ENCODE data around the gene BRD3OS.

Gene BRD3OS

DNA sequence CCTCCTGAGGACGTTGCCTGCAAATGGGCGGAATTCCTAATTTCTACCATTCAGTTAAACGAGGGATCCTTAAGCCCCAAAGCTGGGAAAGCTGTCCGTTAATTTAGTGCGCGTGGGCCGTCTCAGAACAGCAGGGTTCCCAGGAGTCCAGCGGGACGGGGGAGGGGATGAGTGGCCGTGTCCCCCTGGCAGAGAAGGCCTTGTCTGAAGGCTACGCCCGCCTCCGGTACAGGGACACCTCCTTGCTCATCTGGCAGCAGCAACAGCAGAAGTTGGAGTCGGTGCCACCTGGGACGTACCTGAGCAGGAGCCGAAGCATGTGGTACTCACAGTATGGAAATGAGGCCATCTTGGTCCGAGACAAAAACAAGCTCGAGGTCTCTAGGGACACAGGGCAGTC is 1.3 kb downstream of the BRD3OS start:
- Histone ChIP-seq H3K27me3 (no peaks in the 10 kb centered on the region), H3K4me1 (no peaks in the 10 kb centered on the region), H3K4me3 (ENCODE audit: low read depth, low read length) (no peak overlapping the region), H3K9me3 (no peaks in the 10 kb centered on the region), H3K36me3 (peaks cover 15% of the 10 kb centered on the region)
- no peak for DNase-seq
- no peak for TF ChIP-seq CTCF (IDR thresholded peaks at IDR 0.05; ENCODE audit: low read depth, low read length)

DNA sequence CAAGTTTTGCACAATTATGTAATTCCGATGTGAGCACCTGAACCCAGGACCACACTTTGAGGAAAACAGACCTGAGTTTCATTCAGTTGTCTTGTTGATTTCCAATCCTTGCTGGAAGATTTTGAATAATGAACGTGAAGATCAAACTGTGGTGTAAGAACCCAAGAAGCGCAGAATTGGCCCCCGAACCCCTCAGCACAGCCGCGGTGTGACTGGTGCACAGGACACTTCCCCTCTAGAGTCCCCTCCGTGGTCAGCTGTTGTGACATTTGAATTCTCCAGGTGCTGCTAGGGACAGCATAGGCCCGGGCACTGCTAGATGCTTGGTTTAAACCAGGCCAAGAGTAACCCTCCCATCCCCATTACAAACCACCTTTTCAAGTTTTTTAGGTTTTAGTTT is 1.7 kb downstream of the BRD3OS start:
- Histone ChIP-seq H3K27me3 (no peaks in the 10 kb centered on the region), H3K36me3 (peaks cover 19% of the 10 kb centered on the region), H3K4me3 (ENCODE audit: low read depth, low read length) (no peak overlapping the region), H3K9me3 (no peaks in the 10 kb centered on the region), H3K4me1 (no peaks in the 10 kb centered on the region)
- DNase-seq, result no peak
- no peak for TF ChIP-seq CTCF (IDR thresholded peaks at IDR 0.05; ENCODE audit: low read depth, low read length)

GRCh38 chr9:134027561-134027960 is 2.3 kb downstream of the BRD3OS start:
- DNase-seq, result no peak
- Histone ChIP-seq H3K4me3 (ENCODE audit: low read depth, low read length) (no peak overlapping the region), H3K9me3 (no peaks in the 10 kb centered on the region), H3K27me3 (no peaks in the 10 kb centered on the region), H3K4me1 (no peaks in the 10 kb centered on the region), H3K36me3 (peaks cover 19% of the 10 kb centered on the region)
- no peak for TF ChIP-seq CTCF (IDR thresholded peaks at IDR 0.05; ENCODE audit: low read depth, low read length)

- Histone ChIP-seq H3K4me3 (ENCODE audit: low read depth, low read length) (no peak overlapping the region), H3K27me3 (no peaks in the 10 kb centered on the region), H3K4me1 (no peaks in the 10 kb centered on the region), H3K36me3 (peaks cover 23% of the 10 kb centered on the region), H3K9me3 (no peaks in the 10 kb centered on the region)
- DNase-seq, result no peak
- no peak for TF ChIP-seq CTCF (IDR thresholded peaks at IDR 0.05; ENCODE audit: low read depth, low read length)
Observed at GRCh38 chr9:134028076-134028475, 2.8 kb downstream of the BRD3OS start.

GRCh38 chr9:134028575-134029247 is 3.4 kb downstream of the BRD3OS start:
- no peak for TF ChIP-seq CTCF (IDR thresholded peaks at IDR 0.05; ENCODE audit: low read depth, low read length)
- Histone ChIP-seq H3K4me1 (no peaks in the 10 kb centered on the region), H3K27me3 (no peaks in the 10 kb centered on the region), H3K4me3 (ENCODE audit: low read depth, low read length) (no peak overlapping the region), H3K9me3 (no peaks in the 10 kb centered on the region), H3K36me3 (peaks cover 29% of the 10 kb centered on the region)
- no peak for DNase-seq

DNA sequence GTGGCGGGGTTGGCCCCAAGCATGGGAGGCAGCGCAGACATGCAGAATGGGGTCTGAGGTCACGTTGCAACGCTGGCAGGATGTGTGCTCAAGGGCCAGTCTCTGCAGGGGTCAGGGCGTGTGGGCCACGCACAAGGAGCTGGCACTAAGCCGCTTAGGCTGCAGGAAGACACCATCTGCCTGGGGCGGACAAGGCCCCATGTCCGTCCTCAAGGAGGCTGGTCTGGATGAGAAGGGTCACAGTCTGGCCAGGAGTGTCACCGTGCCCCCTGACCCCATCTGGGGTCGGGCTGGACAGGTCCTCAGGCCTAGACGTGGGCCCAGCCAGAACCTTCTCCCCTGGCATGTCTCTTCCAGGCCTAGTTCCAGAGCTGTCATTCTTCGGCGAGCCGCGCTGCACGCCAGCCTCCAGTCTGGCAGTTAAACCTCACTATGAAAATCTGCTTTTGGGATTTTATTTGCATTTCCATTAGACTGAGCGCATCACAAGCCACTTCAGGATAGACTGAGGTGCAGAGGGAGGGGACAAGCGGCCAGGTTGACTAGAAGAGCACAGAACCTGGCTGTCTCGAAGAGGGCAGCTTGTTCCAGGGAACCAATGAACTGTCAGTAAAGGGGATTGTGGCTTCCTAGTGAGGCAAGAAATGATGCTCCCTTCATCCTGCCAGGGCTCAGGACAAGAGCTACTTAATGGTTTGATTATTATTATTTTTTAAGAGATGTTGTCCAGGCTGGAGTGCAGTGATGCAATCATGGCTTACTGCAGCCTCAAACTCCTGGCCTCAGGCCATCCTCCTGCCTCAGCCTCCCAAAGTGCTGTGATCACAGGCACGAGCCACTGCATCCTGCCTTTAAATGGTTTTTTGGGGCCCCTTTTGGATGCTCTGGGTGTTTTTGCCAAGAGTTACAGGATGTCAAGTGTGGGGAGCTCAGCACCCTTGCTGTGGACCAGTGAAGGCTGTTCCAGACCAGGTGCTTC is 4.3 kb downstream of the BRD3OS start:
- Histone ChIP-seq H3K9me3 (no peaks in the 10 kb centered on the region), H3K36me3 (peaks cover 37% of the 10 kb centered on the region), H3K4me3 (ENCODE audit: low read depth, low read length) (no peak overlapping the region), H3K4me1 (no peaks in the 10 kb centered on the region), H3K27me3 (no peaks in the 10 kb centered on the region)
- no peak for DNase-seq
- no peak for TF ChIP-seq CTCF (IDR thresholded peaks at IDR 0.05; ENCODE audit: low read depth, low read length)
